ENCODE measurements around the gene CDC42SE2. TPM values are rescaled to one million over a fixed set of nuclear protein-coding genes. Genes with fewer than 3 reads are reported as not detected.

The CDC42SE2 gene
- total and polyA plus RNA-seq, 2 experiments from 2014 or later = 24.2 to 36.2 TPM

GRCh38 chr5:131355971-131356528 is 92.2 kb downstream of the CDC42SE2 start (continued):
- TF ChIP-seq ZNF462 (CRISPR knock-in tag; IDR thresholded peaks at IDR 0.05) (no peak), EZH2phosphoT487 (IDR thresholded peaks at IDR 0.05; ENCODE audit: unreplicated experiment) (no peak), ETS1 (IDR thresholded peaks at IDR 0.05) (no peak), CTCF (conservative IDR thresholded peaks at IDR 0.05; ENCODE audit: low read depth in 2 of 2) (no peak), ZNF331 (CRISPR knock-in tag; IDR thresholded peaks at IDR 0.05; ENCODE audit: low read depth) (no peak), CREB1 (CRISPR knock-in tag; IDR thresholded peaks at IDR 0.05; ENCODE audit: low read depth) (no peak), NANOG (IDR thresholded peaks at IDR 0.05; ENCODE audit: borderline replicate concordance) (no peak), STAT1 (IDR thresholded peaks at IDR 0.05; ENCODE audit: unreplicated experiment) (no peak)
